ENCODE results near the gene SYT13.
"Not testable (repeated sequence)": the region's sequence is repeated elsewhere in the genome, so short reads cannot be mapped to it uniquely, and the experiment has no call there.

The SYT13 gene

DNA sequence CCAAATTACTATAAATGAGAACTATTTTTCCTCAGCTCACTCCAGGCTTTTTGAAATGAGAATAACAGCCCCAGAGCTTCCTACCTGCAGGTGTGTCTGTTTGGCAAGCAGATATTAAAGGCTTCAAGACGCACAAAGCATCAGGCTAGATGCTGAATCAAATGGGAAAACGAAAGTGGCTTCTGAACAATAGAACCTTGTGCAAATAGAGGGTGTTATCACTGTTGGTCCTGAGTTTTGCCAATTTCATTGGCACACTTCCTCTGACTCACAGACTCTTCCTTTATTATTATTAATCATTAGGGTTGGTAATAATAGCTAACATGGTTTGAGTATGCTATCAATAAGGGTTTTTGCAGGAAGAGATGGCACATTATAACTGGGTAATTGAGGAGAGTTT is 13.4 kb downstream of the SYT13 start:
- peak; percentile 93 for DNase-seq

DNA sequence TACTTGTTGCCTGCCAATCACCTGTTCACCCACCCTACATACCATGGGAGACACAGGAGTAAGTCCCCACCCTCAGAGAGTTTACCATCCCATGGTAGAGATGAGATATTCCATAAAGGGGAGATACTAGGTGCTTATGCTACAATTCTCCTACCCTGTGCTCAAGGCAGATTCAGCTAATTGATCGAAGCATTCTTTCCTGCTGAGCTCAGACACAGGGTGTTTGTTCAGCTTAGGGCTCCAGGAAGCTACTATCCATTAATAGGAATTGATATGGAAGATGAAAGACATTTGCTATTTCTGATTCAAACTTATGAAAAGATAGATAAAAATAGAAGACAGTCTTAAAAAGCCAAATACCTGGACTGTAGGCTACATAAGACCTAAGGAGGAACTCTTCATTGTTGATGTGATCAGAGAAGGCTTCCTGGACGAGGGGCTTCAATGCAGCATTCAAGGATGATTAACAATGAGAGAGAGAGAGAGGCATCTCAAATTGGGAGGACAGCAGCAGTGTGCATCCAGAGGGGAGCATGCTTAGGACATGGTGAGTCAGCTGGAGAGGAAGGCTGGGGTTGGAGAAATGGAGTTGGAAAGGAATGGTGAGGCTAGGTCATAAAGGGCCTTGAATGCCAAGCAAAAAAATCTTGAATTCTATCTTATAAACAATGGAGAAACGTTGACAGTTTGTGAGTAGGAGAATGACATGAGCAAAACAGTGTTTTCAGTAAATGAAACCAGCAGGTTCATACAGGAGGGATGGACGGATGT is 15.0 kb downstream of the SYT13 start:
- DNase-seq: peak; percentile 18

DNA sequence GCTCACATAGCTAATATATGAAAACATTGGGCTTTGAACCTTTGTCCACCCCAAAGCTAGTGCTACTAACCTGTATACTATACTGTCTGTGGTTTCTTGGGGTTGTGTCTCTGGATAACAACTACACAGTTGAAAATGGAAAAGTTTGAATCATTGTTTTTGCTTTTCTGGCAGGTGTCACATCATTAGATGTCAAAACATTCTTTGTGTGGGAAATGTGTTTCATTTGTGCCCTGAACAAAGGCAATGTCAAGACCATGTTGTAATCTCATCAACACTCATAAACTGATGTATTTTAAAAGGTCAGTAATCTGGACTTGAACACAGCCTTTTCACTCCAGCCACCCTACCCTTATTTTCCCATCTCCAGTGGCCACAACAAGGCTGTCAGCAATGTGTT is 16.5 kb downstream of the SYT13 start:
- no peak for DNase-seq

DNA sequence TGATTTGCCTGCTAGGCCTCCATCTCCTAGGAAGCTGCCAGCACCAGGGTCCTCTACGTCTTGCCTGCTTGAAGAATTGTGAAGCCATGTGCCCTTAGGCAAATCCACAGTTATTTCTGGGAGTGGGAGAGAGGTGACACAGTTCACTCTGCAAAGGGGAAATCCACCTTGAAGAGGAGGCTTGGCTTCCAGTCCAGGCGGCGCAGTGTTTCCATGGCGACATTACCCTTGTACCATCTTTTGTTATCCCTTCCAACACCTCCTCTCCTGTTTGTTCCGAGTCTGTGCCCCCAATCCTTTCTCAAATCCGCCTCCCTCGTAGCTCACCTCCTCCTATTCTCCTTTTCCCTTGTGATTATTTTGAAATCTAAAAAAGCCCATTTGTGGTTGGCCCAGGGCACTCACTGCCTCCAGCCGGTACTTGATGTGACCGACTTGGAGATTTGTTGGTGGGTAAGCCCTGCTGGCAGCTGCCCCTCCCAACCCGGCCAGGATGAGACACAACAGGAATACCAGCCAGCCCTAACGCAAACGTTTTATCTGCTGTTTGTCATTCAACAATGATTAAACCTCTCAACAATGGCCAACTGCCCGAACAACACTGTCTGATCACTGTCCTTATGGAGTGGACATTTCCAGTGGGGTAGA is 18.4 kb downstream of the SYT13 start:
- no peak for DNase-seq

DNA sequence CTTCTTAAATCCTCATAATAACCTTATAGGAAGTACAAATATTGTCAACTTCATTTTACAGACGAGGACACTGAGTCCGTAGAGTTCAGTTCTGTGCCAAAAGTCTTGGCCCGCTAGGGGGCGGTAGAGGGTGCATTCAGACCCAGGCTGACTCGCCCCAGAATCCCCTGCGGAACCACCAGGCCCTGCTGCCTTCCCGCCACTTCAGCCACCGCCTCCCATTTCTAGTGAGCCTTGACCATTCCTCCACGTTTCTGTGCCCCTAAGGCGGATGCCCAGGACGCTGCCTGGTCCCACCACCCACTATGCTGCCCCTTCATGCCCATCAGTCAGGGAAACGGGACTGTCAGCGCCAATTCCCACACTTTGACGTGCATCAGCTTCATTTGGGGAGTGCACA is 19.1 kb downstream of the SYT13 start:
- no peak for DNase-seq

DNA sequence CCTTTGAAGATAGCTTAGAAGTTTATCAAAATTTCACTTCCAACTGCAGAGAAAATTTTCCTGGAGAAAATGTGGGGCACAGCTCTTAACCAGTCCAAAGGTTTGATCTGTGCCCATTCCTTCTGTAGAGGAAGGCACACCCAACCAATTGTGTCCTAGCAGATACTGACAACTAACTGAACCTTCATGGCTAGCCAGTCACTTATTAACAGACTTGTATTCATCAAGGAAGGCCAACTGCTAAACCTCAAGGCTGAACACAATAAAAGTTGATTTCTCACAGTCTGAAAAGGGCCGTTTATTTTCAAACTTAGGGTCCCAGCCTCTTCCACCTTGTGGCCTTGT is 19.5 kb downstream of the SYT13 start:
- DNase-seq: no peak

DNA sequence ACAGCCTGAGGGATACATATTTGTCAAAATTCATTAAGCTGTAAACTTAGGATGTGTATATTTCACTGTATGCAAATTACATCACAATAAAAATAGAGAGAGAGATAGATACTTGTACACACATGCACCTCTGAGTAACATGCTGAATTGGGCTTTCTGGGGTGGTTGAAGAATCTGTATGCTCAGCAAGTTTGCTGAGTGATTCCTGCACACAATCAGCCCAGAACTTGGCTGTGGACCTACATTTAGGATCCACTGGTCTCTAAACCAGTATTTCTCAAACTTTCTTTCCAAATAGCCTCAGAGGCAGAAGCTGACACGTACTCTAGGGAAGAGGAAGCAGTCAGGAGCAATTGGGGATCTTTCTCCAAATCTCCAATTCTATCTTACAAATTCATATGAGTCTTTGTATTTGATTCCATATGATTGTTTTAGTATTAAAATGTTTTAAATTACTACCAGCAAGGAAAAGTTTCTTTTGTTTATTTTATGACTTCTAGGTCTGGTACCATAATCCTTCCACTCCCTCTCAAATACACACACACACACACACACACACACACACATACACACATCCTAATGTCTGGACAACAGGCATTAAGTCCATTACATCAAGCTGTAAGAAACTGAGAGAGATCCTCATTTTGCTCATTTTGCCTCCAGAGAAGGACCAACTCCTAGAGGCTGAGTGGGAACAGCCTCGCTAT is 20.0 kb downstream of the SYT13 start:
- no peak for DNase-seq

DNA sequence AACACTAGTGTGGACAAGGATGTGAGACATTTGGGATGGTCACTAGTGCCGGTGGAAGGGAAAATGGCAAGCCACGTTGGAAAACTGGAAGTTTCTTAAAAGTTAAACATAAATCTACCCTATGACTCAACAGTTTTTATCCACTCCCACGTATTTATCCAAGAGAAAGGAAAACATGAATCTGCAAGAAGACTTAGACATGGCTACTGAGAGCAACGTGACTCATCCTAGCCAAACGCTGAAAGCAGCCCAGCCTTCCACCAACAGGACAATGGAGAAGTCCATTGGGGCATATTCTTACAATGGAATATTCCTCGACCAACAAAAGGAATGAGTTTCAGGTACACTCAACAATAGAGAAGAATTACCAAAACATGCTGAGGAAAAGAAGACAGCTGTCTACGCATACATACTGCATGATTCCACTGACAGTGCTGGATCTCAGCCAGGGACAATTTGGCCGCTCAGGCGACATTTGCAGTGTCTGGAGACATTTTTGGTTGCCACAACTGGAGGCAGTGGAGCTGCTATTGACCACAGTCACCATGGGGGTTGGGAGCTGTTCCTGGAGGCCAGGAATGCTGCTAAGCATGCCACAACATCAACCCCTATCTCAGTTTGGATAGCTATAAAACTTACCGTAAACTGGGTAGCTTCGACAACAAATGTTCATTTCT is 21.2 kb downstream of the SYT13 start:
- DNase-seq: no peak

DNA sequence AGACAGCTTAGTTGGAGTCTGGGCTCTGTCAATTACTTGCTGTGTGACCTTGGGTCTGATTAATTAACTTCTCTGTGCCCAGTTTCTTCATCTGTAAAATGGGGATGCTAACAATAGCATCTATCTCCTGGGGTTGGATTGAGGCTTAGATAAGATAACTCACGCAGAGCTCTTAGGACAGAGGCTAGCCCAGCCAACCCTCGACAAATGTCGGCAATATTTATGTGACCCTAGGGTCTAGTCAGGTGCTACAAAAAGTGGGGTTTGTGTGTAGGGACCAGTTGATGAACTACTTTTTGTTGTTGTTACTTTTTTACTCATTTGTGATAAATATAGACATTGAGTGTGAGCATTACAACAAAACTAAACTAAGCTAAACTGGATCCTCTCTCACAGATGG is 22.4 kb downstream of the SYT13 start:
- no peak for DNase-seq

DNA sequence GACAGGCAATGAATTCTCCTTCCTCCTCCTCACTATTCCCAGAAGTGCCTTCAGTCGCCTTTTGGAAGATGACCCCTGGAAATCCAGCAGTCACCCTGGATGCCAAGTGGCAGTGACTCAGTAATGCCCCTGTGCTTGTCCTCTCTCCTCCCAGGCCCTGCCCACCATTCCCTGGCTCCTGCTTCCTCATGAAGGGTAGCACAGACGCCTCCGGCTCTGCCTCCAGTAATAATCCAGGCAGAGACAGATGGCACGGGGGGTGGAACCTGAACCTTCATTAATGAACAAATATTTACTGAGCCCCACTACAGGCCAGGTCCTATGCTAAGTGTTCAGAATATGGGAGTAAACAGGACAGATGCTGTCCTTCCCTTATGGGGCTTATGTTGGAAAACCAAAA is 23.2 kb downstream of the SYT13 start:
- DNase-seq: peak; percentile 85

DNA sequence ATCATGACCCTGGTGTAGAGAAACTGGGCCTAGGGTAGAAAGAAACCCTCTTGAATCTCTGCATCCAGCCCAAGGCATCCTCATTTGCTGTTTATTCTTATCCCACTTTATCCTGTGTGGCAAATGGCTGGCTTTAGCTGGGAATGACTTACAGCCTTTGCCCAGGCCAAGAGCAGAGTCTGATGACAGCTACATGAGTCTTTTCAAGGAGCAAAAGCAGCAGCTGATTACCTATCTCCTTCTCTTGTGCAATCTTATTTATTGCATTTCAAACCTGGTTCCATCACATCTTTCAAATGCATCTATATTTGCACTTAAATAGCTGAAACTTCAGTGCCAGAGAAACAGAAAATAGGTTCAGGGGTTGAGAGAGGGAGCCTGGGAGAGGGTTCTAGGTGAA is 26.1 kb downstream of the SYT13 start:
- no peak for DNase-seq

DNA sequence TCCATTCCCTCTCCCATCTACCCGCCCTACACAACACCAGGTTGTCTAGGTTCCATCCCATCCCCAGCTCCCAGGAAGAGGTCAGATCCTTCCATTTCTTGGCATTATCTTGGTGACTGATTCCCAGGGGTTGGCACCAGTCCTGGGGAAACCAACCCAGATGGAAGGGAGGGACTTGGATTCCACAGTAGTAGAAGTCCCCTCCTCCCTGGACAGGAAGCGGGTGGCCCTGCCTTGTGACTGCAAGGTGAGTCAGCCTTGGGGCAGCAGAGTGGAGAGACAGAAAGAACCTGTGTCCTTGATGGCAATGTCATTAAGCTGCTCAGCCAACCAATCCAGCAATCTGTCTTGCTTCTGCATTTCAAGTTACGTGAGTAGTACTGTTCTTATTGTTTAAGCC is 26.5 kb downstream of the SYT13 start:
- DNase-seq: no peak

DNA sequence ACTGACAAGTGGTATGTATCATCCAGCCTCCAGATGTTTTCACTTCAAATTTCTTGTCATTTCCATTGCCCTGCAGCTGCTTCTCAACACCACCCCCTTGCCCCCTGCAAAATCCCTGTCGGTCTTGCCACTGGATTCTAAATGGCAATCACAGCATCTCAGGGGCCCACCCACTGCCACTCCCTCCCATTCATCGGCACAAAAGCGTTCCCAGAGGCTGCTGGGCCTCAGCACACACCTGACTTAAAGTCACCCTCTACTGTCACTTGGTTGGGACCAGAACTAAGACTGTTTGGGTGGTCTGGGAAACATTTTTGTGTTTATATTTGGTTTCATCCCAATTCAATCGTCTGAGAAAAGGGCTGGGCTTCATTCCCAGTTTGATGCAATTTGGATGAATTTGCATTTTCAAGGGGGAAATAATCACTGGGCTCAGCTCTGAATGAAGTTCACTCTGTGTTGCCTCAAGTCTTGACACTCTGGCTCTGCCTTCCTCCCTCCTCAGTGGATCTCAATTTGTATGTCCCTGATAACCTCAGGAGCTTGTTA is 27.1 kb downstream of the SYT13 start:
- DNase-seq: no peak

DNA sequence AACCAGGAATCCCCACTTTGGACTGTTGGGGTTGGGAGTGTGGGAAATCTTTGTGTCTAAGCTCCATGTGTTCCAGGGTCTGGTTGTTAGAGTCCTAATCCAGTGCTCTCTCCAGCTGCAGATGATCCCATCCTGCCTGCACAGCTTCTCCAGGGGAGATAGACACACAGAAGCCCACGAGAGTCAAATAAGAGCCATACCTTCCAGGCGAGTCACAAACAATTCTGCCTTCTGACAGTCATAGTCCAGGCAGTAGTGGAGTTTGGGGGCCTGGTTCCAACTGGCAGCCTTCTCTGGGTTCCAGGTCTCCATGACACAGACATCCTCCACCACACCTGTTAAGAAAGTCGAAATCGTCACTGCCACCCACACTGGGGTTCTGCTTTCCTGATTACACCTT is 32.1 kb downstream of the SYT13 start:
- no peak for DNase-seq

DNA sequence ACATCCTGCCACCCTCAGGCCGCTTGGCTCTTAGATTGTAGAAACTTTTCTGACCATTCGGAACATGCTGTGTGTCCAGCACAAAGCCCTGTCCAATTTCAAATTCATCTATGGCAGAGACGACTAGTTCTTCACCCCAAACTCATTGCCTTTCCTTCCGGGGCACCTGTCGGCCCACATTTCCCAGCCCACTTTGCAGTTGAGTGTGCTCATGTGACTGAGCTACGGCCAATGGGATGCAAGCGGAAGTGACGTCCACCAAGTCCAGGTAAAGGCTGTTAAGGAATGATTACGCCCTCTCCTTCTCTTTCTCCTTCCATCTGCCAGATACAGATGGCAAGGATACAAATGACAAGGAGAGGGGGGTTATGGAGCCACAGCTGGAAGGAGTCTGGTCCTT is 32.5 kb downstream of the SYT13 start:
- no peak for DNase-seq

DNA sequence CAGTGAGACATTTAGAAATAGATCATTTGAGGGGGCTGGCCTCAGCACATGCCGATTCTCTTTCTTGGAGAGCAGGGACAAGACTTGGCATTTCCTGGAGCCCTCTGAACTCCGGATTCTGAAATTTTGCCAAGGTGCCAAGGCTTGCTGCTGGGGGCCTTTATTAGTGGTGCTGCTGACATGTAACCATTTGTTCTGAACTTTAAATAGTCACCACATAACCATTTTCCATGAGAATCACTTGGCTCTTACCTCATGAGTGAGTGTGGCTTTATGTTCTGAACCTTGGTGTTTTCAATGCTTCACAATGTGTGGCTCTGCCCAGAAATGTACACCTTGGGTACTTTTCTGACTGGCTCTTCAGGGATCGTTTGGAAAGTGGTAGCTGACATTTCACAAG is 33.3 kb downstream of the SYT13 start:
- no peak for DNase-seq

DNA sequence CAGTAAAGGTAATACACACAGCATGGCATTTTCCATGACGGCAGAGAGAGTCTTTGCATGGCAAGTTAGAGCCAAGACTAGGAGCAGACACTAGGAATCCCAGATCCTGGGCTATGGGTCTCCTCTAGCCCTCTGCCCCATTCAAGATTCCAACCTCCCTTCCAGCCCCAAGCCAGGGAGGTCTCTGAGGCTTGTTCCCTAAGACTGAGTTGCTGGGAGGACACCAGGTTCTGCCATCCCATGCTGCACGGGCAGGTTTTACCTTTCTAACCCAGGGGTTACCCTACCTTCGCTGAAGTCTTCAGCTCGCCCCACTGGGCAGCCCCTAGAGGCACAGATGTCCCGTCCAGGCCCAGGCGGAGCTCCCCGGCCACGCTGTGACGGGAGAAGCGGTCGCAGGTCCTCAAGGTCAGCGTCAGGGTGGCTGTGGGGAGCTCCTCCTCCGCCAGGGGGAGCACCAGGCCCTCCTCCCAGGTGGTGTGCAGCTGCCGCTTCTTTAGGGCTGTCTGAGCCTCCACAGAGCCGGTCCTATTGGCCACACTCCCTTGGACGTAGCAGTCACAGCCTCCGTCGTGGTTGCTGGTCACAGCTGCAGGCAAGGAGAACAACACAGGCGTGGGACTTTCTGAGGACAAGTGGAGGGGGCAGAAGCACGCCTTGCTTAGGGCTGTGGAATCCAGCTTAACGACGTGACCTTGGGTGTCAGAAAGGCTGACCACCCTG is 33.8 kb downstream of the SYT13 start:
- no peak for DNase-seq

DNA sequence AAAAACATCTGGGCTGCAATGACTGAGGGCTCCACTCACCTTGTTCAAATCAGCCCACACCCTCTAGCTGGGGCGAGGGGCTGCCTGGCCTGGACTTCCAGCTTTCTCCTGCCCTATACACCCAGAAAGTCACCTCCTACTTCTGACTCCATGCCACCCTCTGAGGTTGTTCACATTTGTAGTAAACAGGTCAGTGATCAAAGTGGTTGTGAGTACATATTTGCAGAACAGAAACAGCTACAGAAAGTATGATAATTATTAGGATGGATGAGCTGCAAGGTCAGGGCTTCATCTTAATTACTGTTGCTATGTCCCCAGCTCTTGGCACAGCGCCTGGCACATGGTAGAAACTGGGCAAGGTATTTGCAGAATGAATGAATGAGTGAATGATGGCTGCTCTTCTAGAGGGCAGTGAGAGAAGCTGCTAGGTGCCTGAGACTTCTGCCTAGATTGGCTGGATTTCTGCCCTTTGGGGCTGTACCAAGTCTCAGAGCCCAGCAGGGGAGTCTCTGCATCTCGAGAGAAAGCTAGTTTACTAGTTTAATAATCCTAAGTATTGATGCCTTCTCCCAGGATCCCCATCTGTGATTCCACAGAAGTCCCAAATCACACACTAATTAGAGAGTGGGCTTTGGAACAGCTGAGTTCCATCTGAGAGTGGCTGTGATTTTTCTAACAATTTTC is 36.0 kb downstream of the SYT13 start:
- DNase-seq: no peak

DNA sequence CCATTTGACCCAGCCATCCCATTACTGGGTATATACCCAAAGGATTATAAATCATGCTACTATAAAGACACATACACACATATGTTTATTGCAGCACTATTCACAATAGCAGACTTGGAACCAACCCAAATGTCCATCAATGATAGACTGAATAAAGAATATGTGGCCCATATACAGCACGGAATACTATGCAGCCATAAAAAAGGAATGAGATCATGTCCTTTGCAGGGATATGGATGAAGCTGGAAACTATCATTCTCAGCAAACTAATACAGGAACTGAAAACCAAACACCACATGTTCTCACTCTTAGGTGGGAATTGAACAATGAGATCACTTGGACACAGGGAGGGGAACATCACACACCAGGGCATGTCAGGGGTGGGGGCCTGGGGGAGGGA is 36.8 kb downstream of the SYT13 start:
- not testable (repeated sequence) for DNase-seq

DNA sequence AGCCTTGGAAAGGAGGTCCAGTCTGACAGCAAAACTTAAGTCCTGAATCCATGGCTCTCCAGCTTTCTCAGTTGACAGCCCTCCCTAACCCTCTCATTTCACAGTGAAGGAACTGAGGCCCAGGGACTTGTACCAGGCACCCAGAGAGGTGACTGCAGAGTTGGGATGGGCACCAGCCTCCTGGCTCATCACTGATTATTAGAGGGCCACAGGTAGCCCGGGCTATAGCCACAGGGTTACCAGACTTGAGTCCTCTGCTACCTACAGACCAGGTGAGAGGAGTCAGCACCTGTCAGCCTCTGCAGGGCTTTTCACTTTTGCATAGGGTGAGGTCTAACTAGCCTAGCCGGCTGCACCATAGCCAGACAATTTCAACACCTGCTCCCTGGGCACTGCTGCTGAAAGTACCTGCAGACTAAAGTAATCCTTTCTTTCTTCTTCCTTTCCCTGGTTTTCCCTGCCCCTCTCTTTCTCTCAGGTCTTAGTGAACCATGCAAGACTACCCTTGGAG is 37.6 kb downstream of the SYT13 start:
- DNase-seq: no peak

DNA sequence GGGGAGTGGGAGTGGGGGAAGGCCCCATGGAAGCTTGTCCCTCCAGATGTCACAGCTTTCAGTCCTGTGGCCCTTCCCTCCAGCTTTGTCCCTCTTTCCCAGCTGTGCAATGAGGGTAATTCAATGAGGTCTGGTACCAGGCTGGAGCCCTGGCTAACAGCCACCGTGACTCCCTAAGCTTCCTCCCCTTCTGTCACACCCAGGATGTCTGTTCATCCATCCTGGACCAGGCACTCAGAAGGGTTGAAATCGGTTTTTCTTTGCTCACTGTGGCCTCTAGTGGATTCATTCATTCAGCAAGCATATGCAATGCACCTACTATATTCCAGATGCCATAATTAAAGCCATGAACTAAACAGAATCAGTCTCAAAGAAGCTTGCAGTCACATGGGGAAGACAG is 38.7 kb downstream of the SYT13 start:
- DNase-seq: no peak

DNA sequence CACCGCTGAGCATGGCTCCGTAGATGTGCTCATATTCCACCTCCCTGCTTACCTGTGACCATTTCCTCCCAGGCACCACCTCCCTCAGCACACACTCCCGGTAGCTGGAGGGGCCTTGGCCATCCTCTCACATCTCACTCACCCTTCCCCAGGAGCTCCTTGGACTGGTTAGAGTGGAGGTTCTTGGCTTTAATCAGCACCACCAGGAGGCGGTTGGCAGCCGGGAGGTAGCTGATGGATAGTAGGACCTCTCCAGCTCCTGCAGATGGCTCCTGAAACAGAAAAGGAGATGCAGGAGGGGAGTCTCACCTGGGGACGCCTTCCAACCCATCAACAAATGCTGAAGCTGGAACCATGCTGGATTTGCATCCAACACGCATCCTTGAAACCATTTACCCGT is 39.9 kb downstream of the SYT13 start:
- DNase-seq: no peak
